ENCODE measurements around the gene POLA1. TPM values are rescaled to one million over a fixed set of nuclear protein-coding genes. Genes with fewer than 3 reads are reported as not detected.

POLA1 gene, protein sequence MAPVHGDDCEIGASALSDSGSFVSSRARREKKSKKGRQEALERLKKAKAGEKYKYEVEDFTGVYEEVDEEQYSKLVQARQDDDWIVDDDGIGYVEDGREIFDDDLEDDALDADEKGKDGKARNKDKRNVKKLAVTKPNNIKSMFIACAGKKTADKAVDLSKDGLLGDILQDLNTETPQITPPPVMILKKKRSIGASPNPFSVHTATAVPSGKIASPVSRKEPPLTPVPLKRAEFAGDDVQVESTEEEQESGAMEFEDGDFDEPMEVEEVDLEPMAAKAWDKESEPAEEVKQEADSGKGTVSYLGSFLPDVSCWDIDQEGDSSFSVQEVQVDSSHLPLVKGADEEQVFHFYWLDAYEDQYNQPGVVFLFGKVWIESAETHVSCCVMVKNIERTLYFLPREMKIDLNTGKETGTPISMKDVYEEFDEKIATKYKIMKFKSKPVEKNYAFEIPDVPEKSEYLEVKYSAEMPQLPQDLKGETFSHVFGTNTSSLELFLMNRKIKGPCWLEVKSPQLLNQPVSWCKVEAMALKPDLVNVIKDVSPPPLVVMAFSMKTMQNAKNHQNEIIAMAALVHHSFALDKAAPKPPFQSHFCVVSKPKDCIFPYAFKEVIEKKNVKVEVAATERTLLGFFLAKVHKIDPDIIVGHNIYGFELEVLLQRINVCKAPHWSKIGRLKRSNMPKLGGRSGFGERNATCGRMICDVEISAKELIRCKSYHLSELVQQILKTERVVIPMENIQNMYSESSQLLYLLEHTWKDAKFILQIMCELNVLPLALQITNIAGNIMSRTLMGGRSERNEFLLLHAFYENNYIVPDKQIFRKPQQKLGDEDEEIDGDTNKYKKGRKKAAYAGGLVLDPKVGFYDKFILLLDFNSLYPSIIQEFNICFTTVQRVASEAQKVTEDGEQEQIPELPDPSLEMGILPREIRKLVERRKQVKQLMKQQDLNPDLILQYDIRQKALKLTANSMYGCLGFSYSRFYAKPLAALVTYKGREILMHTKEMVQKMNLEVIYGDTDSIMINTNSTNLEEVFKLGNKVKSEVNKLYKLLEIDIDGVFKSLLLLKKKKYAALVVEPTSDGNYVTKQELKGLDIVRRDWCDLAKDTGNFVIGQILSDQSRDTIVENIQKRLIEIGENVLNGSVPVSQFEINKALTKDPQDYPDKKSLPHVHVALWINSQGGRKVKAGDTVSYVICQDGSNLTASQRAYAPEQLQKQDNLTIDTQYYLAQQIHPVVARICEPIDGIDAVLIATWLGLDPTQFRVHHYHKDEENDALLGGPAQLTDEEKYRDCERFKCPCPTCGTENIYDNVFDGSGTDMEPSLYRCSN (N-terminal part only)
- total RNA-seq, result 6.0 TPM

DNA sequence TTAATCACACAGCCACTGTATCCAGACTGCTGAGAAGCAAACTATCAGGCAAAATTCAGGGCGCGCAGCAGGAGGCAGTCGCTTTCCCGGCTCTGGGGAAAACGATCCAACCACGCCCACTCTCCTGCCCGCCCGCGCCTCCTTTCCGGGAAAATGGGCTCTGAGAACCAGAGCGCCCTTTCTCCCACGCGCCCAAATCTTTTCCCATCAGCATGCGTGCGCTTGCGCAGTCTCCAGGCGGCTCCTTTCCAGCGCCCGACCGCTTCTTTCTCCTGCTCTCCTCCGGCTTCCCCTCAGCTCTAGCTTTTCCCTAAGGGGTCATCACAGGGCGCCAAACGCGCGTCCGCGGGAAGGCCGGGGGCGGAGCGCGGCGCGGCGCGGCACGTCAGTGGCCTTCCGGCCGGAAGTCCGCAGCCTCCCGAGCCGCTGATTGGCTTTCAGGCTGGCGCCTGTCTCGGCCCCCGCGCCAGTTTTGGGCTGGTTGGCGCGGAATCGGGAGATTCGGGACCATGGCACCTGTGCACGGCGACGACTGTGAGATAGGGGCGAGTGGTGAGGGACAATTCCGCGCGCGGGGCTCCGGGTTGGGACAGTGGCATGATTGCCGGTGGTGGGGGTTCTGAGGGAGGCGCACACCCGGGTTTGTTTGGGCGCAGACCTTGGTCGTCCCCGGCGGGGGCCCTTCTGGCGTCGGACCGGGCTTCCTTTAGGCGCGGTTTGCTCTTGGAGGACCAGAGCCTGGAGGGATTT lies at the start of gene POLA1:
Gene POLA1 (plus strand): TSS at position 466 of the 750 bp plus-strand sequence. CDS start 44 bp downstream, at position 510.
- Histone ChIP-seq H3K4me3 (peak within 1 kb of the TSS; percentile 50 to 77), H3K27ac (peak within 1 kb of the TSS; percentile 76 to 84), H3K27me3 (no peaks in the 10 kb centered on the region), H3K36me3 (no peaks in the 10 kb centered on the region), H3K9me3 (no peaks in the 10 kb centered on the region), H3K4me1 (no peaks in the 10 kb centered on the region)
- intact Hi-C loops (cut with DNase I), result loop anchor here (2.0 to 10.0 kb wide), 2 partner anchors 199 to 299 kb away; no protein-coding TSS in a partner anchor
- DNase-seq (ENCODE audit: low spot score in 2 of 2), result peak; percentile 61 to 95
- TF ChIP-seq, protein P1, sequence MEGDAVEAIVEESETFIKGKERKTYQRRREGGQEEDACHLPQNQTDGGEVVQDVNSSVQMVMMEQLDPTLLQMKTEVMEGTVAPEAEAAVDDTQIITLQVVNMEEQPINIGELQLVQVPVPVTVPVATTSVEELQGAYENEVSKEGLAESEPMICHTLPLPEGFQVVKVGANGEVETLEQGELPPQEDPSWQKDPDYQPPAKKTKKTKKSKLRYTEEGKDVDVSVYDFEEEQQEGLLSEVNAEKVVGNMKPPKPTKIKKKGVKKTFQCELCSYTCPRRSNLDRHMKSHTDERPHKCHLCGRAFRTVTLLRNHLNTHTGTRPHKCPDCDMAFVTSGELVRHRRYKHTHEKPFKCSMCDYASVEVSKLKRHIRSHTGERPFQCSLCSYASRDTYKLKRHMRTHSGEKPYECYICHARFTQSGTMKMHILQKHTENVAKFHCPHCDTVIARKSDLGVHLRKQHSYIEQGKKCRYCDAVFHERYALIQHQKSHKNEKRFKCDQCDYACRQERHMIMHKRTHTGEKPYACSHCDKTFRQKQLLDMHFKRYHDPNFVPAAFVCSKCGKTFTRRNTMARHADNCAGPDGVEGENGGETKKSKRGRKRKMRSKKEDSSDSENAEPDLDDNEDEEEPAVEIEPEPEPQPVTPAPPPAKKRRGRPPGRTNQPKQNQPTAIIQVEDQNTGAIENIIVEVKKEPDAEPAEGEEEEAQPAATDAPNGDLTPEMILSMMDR (IDR thresholded peaks at IDR 0.05), result peak in 1 of 3 experiments; percentile 16

DNA sequence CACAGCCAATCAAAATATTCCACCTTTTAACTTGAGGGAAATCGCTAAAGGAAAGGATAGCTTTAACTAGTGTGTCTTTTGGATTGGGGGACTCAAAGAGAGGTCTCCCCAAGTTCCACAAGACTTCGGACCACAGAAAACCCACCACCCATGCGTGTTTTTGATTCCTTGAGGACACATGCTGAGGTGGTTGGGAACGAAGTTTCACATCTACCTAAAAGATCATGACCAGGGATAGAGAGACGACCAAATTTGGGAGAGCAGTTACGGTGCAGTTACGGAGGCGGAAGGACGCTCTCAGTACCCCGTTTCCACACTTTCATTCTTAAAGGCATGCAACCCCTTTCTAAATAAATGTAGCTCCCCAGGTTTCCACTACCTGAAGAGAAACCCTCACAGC lies 47.7 kb upstream of the POLA1 start:
- no peak overlapping the region for H3K27ac ChIP-seq
- no peaks in the 10 kb centered on the region for H3K36me3 ChIP-seq
- intact Hi-C loops (cut with DNase I), result no loop called here
- no peaks in the 10 kb centered on the region for H3K27me3 ChIP-seq
- TF ChIP-seq, protein P1 (IDR thresholded peaks at IDR 0.05), result no peak
- H3K4me3 ChIP-seq, result peak overlapping the region; percentile 30 to 50
- no peak for DNase-seq (ENCODE audit: low spot score in 2 of 2)
- no peaks in the 10 kb centered on the region for H3K4me1 ChIP-seq
- no peaks in the 10 kb centered on the region for H3K9me3 ChIP-seq

DNA sequence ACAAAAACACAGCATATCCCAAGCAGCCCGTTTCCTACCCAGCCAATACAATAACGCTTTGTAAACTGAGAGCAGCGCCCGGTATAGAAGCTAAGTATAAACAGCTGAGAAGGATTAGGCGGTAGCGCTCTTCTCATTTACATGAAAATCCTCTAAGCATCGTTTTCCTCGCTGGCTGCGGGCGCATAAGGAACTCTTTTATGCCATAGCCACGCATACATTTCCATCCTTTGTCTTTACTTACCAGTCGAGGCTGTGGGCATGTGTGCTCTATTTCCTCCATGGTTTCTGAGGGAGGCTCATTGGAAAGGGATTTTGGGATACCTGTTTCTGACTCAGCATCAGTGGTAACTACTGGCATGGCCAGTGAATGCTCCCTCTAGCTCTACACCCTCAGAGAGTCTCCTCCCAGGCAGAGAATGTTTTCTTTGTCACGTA lies 47.0 kb upstream of the POLA1 start:
- Histone ChIP-seq H3K4me1 (no peaks in the 10 kb centered on the region), H3K27me3 (no peaks in the 10 kb centered on the region), H3K36me3 (no peaks in the 10 kb centered on the region), H3K27ac (no peak overlapping the region), H3K9me3 (no peaks in the 10 kb centered on the region), H3K4me3 (peak overlapping the region; percentile 30 to 50)
- TF ChIP-seq, protein P1 (IDR thresholded peaks at IDR 0.05), result no peak
- intact Hi-C loops (cut with DNase I), result no loop called here
- DNase-seq (ENCODE audit: low spot score in 2 of 2), result no peak

DNA sequence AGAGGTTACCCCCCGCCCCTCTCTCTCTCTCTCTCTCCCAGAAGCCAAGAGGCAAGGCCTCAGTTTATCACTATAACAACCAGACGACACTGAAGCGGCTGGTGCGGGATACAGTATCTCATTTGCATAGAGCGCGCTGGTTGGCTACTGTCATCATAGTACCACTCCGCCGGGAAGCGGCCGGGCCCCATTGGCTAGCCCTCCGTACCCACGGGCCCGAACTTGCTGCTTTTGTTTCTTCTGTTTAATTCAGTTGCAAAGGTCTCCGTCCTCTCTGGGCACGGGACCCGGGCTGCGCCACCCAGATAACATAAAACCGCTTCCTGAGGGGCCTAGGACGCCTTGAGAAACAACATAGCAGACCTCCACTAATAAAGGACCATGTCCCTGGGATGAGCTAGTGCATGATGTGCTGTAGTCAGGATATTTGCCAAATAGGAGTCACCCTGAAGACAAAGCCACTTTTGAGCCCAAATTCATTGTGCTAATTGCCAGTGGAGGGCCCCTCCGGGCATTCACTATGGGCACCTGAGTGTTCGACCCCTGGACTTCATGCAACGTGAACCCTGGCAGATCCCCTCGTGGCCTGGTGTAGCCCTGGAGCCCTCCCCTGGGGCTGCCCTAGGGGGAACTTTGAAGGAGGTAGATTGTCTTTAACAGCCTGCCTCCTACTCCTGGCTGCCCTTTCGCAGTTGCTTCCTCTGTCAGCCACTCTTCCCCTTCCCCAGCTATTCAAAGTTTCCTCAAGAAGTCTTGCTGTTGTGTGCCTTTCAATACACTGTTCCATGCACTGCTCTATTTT lies 46.3 kb upstream of the POLA1 start, which contains the start of gene PCYT1B:
Gene PCYT1B (minus strand): TSS at position 91 of the 802 bp plus-strand sequence. CDS start 242 bp downstream, outside the sequence.
- TF ChIP-seq, protein P1 (IDR thresholded peaks at IDR 0.05), result no peak
- Histone ChIP-seq H3K9me3 (no peaks in the 10 kb centered on the region), H3K4me3 (peak within 1 kb of the TSS; percentile 30 to 50), H3K27ac (no peak within 1 kb of the TSS), H3K4me1 (no peaks in the 10 kb centered on the region), H3K27me3 (no peaks in the 10 kb centered on the region), H3K36me3 (no peaks in the 10 kb centered on the region)
- peak; percentile 26 to 81 for DNase-seq (ENCODE audit: low spot score in 2 of 2)
- intact Hi-C loops (cut with DNase I), result no loop called here

Data from ascending aorta (tissue), 2 donors.